RCC 7860 (cell line): ENCODE data around the gene KRT4.
A peak's percentile ranks its signal among the peaks of the same experiment; 100 is the strongest.

ENCODE experiments used
- DNase-seq: peaks from one replicate; pipeline ENCODE4 v3.0.0-alpha.2; 2015; ENCODE audit warnings: low spot score
- FAIRE-seq: peaks from 2 replicates; lab custom pipeline; 2012; peaks lifted over from hg19 to GRCh38; lab: Jason Lieb, UNC

Gene KRT4

GRCh38 chr12:52809166-52809565 lies 4.8 kb downstream of the KRT4 start:
- DNase-seq: no peak
- FAIRE-seq: no peak

- FAIRE-seq (no peak), DNase-seq (no peak)
These were observed 5.2 kb downstream of the KRT4 start for GRCh38 chr12:52808573-52809160.

- DNase-seq (no peak), FAIRE-seq (no peak)
These were observed 6.1 kb downstream of the KRT4 start for GRCh38 chr12:52807544-52808470.

GRCh38 chr12:52806821-52807543 lies 6.9 kb downstream of the KRT4 start:
- FAIRE-seq (no peak), DNase-seq (no peak)

- DNase-seq (no peak), FAIRE-seq (no peak)
These were observed 7.6 kb downstream of the KRT4 start for GRCh38 chr12:52806169-52806811.

GRCh38 chr12:52805739-52806138 lies 8.2 kb downstream of the KRT4 start:
- FAIRE-seq: no peak
- DNase-seq: no peak

- DNase-seq (no peak), FAIRE-seq (no peak)
These were observed 8.9 kb downstream of the KRT4 start for GRCh38 chr12:52805000-52805399.

GRCh38 chr12:52802442-52802841 lies 11.5 kb downstream of the KRT4 start:
- FAIRE-seq: no peak
- no peak for DNase-seq

GRCh38 chr12:52801773-52802172 lies 12.1 kb downstream of the KRT4 start:
- no peak for DNase-seq
- no peak for FAIRE-seq

GRCh38 chr12:52800259-52800917 lies 13.5 kb downstream of the KRT4 start:
- FAIRE-seq: no peak
- no peak for DNase-seq

- DNase-seq: no peak
- FAIRE-seq: no peak
These were observed 14.3 kb downstream of the KRT4 start for GRCh38 chr12:52799505-52800211.

GRCh38 chr12:52798671-52799504 lies 15.0 kb downstream of the KRT4 start:
- FAIRE-seq (peak; percentile 75), DNase-seq (peak; percentile 91)

- DNase-seq: peak; percentile 88
- FAIRE-seq: peak; percentile 87
These were observed 15.8 kb downstream of the KRT4 start for GRCh38 chr12:52798003-52798670.

- FAIRE-seq: no peak
These were observed 16.4 kb downstream of the KRT4 start for GRCh38 chr12:52797529-52797894.

GRCh38 chr12:52796839-52797528 lies 16.9 kb downstream of the KRT4 start:
- no peak for FAIRE-seq
- no peak for DNase-seq

More at GRCh38 chr12:52797529-52797894, 16.4 kb downstream of the KRT4 start:
- DNase-seq: no peak

- FAIRE-seq: no peak
These were observed 17.5 kb downstream of the KRT4 start for GRCh38 chr12:52796429-52796794.

GRCh38 chr12:52795694-52796428 lies 18.1 kb downstream of the KRT4 start, which contains the start of gene KRT3:
Gene KRT3, minus strand, starts transcription at chr12:52796117. Its CDS starts 75 bp downstream, at chr12:52796042.
- no peak for DNase-seq
- no peak for FAIRE-seq

More at GRCh38 chr12:52796429-52796794, 17.5 kb downstream of the KRT4 start:
- DNase-seq: no peak
